ENCODE measurements around the gene RFC1.

DNA sequence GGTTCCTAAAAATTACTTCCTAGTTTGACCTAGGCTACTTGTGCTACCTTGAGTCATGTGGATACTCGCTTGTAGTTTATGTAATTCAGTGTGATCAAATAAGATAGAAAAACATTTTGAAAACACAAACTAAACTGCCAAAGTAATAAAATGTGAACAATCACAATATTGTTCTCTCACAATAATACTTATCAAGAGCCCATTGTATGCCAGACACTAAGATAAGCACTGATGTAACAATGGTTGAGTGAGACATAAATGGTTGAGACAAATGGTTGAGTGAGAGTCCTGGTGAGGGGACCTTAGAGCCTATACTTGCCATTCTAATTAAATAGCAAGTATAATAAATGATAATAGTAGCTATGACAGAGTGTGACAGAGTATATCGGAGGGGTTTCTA lies 41.7 kb downstream of the RFC1 start:
- no peak for TF ChIP-seq CTCF (IDR thresholded peaks at IDR 0.05; ENCODE audit: low read depth, low read length)
- TF ChIP-seq MAX (IDR thresholded peaks at IDR 0.05; ENCODE audit: low read depth, low read length) = no peak
- no peak for TF ChIP-seq POLR2A (IDR thresholded peaks at IDR 0.05; ENCODE audit: extremely low read depth, insufficient read length)
